A549 (cell line): ENCODE results near the gene TMEM59L. TPM values are rescaled to one million over a fixed set of nuclear protein-coding genes. Genes with fewer than 3 reads are reported as not detected.
A peak's percentile ranks its signal among the peaks of the same experiment; 100 is the strongest.

ENCODE experiments used
- ATAC-seq, 2 experiments: fragments of 200-7000 bp in 1 of 2; fragments of >200 bp in 1 of 2; cut with Nextera tagmentation in 1 of 2; cut with Tn5 transposase in 1 of 2; 3 replicates each; pipeline versions ENCODE4 v1.8.0 to v1.9.1; 2018 to 2020; ENCODE audit warnings: mild to moderate bottlenecking in 1 of 2, moderate library complexity in 1 of 2
- CTCF ChIA-PET: fragments of 300-600 bp; sonication (Branson Sonifier 250); formaldehyde crosslinking; extraction: SDS; loops from one replicate; lab custom pipeline; 2021; ENCODE audit warnings: antibody characterized with exemption, inconsistent platforms; lab: Yijun Ruan, JAX
- POLR2A ChIA-PET: fragments of 350-600 bp; formaldehyde crosslinking; extraction: SDS; loops from one replicate; lab custom pipeline; 2021; ENCODE audit warnings: antibody characterized with exemption, inconsistent platforms; lab: Yijun Ruan, JAX
- DNase-seq, 2 experiments: peaks; one replicate each; pipeline versions ENCODE4 v3.0.0 to v3.0.0-alpha.2; 2011 to 2016; ENCODE audit warnings: low read depth in 1 of 2, low spot score in 1 of 2
- FAIRE-seq: peaks from 2 replicates; lab custom pipeline; 2011; peaks lifted over from hg19 to GRCh38; lab: Jason Lieb, UNC
- H3K27ac ChIP-seq, 2 experiments: fragments of >200 bp; sonication (Bioruptor Twin); formaldehyde crosslinking; 3 replicates each; pipeline ENCODE4 v1.5.1; 2016 to 2017
- H3K4me1 ChIP-seq: fragments of >200 bp; sonication (Bioruptor Twin); formaldehyde crosslinking; 3 replicates; pipeline ENCODE4 v1.6.1; 2016
- H3K4me2 ChIP-seq: fragments of >200 bp; sonication (Bioruptor Twin); formaldehyde crosslinking; 3 replicates; pipeline ENCODE4 v1.6.1; 2016
- H3K4me3 ChIP-seq: fragments of >200 bp; sonication (Bioruptor Twin); formaldehyde crosslinking; 3 replicates; pipeline ENCODE4 v1.5.1; 2016
- H3K9me3 ChIP-seq: fragments of >200 bp; sonication (Bioruptor Twin); formaldehyde crosslinking; 3 replicates; pipeline ENCODE4 v1.6.1; 2016
- BHLHE40 ChIP-seq: IDR thresholded peaks from 2 replicates; pipeline ENCODE4 v1.6.1; 2012; ENCODE audit warnings: low read depth, low read length, inconsistent platforms
- CBX8 ChIP-seq: fragments of 200-600 bp; sonication (generic); IDR thresholded peaks from 2 replicates; pipeline ENCODE4 v1.6.1; 2016
- CHD4 ChIP-seq: fragments of 200-600 bp; sonication (generic); IDR thresholded peaks from 2 replicates; pipeline ENCODE4 v1.6.1; 2016; ENCODE audit warnings: antibody characterized with exemption, mild to moderate bottlenecking, borderline replicate concordance
- EP300 ChIP-seq, 2 experiments: fragments of >200 bp; sonication (Bioruptor Twin); formaldehyde crosslinking; IDR thresholded peaks; 2 replicates in 1 of 2; 3 replicates in 1 of 2; pipeline ENCODE4 v1.6.1; 2016 to 2017
- FOSB ChIP-seq: fragments of 250-450 bp; sonication (Bioruptor Pico); IDR thresholded peaks from 2 replicates; pipeline ENCODE4 v1.5.0; 2020; ENCODE audit warnings: mild to moderate bottlenecking, moderate library complexity
- HOXB13 ChIP-seq: fragments of 250-450 bp; sonication (Bioruptor Pico); IDR thresholded peaks from 2 replicates; pipeline ENCODE4 v1.5.0; 2020; ENCODE audit warnings: low read depth, mild to moderate bottlenecking, moderate library complexity
- TFCP2L1 ChIP-seq: fragments of 250-450 bp; sonication (Bioruptor Pico); IDR thresholded peaks from 2 replicates; pipeline ENCODE4 v1.5.0; 2021; ENCODE audit warnings: mild to moderate bottlenecking
- WGBS: methylation state at CpG from one replicate; pipeline ENCODE4 v1.1.6; 2017; ENCODE audit errors: missing lambda C conversion rate; 5-methylcytosine and 5-hydroxymethylcytosine counted together
- polyA plus RNA-seq, 4 experiments: library from polyadenylated mRNA; depleted of rRNA in 3 of 4; stranded (reverse); fragments of >200 nt; fragmentation: RNase III in 1 of 4; extraction: RNeasy Plus Mini Kit Qiagen cat#74134 plus additional on column Dnase treatment in 1 of 4; gene quantifications; 2 replicates in 3 of 4; 3 replicates in 1 of 4; pipeline ENCODE4 v1.2.3, GENCODE V29; 2011 to 2017
- TF ChIP-seq, protein P1 (sequence below): fragments of 250-450 bp; sonication (Bioruptor Pico); IDR thresholded peaks from 2 replicates; pipeline ENCODE4 v1.5.0; 2020; ENCODE audit warnings: low read depth, mild to moderate bottlenecking, moderate library complexity
- TF ChIP-seq, protein P2 (sequence below): fragments of 450-650 bp; IDR thresholded peaks from 2 replicates; pipeline ENCODE4 v1.6.1; 2014; ENCODE audit warnings: antibody characterized with exemption
- TF ChIP-seq, protein P3 (sequence below): fragments of >200 bp; sonication (Bioruptor Twin); formaldehyde crosslinking; IDR thresholded peaks from 3 replicates; pipeline ENCODE4 v1.5.1; 2016
- TF ChIP-seq, protein P4 (sequence below): IDR thresholded peaks from 2 replicates; pipeline ENCODE4 v1.6.1; 2012; ENCODE audit warnings: low read depth, borderline replicate concordance
- TF ChIP-seq, protein P5 (sequence below): fragments of >200 bp; sonication (Bioruptor Twin); formaldehyde crosslinking; IDR thresholded peaks from 2 replicates; pipeline ENCODE4 v1.6.1; 2016
- TF ChIP-seq, protein P6 (sequence below): IDR thresholded peaks from 2 replicates; pipeline ENCODE4 v1.6.1; 2012

TMEM59L gene
- polyA plus RNA-seq, 2 of the 4 experiments (the other 2 are of a cell fraction): 0.94 to 4.6 TPM

DNA sequence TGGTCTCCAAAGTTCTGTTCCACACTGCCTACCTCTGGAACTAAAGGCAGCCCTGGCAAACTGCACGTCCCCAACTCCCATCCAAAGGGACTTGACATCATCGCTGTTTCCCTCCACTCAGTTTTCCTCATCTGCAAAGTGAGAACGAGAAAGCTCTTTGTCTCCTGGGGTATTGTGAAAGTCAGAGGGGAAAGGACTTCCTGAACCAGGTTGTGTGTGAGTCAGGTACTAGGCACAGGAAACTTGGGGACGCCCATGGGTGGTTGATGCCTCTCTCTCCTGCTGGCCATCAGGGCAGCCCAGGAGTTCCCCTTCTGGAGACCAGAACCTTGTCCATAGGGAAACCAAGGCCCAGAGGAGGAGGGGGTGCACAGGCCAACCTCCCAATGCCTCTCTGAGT, 10.8 kb upstream of the TMEM59L start (continued):
- TF ChIP-seq CHD4: no peak
- TF ChIP-seq, protein P1, sequence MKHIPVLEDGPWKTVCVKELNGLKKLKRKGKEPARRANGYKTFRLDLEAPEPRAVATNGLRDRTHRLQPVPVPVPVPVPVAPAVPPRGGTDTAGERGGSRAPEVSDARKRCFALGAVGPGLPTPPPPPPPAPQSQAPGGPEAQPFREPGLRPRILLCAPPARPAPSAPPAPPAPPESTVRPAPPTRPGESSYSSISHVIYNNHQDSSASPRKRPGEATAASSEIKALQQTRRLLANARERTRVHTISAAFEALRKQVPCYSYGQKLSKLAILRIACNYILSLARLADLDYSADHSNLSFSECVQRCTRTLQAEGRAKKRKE (CRISPR knock-in tag): no peak
- TF ChIP-seq BHLHE40: no peak
- no peak for TF ChIP-seq EP300 (IDR thresholded peaks at IDR 0.05)
- TF ChIP-seq, protein P2, sequence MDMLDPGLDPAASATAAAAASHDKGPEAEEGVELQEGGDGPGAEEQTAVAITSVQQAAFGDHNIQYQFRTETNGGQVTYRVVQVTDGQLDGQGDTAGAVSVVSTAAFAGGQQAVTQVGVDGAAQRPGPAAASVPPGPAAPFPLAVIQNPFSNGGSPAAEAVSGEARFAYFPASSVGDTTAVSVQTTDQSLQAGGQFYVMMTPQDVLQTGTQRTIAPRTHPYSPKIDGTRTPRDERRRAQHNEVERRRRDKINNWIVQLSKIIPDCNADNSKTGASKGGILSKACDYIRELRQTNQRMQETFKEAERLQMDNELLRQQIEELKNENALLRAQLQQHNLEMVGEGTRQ: no peak
- TF ChIP-seq, protein P3, sequence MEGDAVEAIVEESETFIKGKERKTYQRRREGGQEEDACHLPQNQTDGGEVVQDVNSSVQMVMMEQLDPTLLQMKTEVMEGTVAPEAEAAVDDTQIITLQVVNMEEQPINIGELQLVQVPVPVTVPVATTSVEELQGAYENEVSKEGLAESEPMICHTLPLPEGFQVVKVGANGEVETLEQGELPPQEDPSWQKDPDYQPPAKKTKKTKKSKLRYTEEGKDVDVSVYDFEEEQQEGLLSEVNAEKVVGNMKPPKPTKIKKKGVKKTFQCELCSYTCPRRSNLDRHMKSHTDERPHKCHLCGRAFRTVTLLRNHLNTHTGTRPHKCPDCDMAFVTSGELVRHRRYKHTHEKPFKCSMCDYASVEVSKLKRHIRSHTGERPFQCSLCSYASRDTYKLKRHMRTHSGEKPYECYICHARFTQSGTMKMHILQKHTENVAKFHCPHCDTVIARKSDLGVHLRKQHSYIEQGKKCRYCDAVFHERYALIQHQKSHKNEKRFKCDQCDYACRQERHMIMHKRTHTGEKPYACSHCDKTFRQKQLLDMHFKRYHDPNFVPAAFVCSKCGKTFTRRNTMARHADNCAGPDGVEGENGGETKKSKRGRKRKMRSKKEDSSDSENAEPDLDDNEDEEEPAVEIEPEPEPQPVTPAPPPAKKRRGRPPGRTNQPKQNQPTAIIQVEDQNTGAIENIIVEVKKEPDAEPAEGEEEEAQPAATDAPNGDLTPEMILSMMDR: no peak
- TF ChIP-seq HOXB13 (CRISPR knock-in tag): no peak
- TF ChIP-seq, protein P4, sequence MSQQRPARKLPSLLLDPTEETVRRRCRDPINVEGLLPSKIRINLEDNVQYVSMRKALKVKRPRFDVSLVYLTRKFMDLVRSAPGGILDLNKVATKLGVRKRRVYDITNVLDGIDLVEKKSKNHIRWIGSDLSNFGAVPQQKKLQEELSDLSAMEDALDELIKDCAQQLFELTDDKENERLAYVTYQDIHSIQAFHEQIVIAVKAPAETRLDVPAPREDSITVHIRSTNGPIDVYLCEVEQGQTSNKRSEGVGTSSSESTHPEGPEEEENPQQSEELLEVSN: no peak
- no peak for TF ChIP-seq CBX8
- TF ChIP-seq, all 56 proteins: peak for 0

DNA sequence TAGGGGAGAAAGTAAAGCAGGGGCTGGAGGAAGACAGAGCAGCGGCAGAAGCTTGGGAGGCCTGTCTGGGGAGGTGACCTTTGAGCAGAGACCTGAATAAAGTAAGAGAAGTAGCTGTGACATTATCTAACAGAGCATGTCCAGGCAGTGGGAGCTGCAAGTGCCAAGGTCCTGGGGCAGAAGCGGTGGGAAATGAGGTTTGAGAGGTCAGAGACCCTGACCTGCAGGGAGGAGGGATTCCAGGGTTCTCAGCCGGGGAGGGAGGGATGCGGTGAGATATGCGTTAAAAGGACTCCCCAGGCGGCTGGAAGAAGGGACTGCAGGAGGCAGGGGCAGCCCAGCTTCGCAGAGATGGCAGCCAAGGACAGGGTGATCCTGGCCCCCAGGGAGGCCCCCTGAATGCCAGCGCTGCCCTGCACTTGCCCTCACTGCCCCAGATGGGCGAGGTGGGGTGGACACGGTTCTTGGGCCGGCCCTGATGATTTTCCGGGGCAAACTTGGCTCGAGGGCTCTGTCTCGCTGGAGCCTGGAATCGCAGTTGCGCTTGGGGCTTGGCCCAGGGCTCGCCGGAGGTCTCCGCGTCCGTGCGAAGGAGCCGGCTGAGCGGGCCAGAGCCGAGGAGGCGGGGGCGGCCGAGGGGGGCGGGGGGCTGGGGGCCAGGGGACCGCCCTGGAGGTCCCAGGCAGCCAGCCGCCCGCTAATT, 9.3 kb upstream of the TMEM59L start:
- ATAC-seq: peak; percentile 65 to 85; a peak in 5 of 6 replicates
- CTCF ChIA-PET: interaction anchor here (0.8 to 2.4 kb wide), 7 partner anchors 9 to 264 kb away, joined by 3 to 11 read pairs (median 4); partner anchors contain the start of gene REX1BD

DNA sequence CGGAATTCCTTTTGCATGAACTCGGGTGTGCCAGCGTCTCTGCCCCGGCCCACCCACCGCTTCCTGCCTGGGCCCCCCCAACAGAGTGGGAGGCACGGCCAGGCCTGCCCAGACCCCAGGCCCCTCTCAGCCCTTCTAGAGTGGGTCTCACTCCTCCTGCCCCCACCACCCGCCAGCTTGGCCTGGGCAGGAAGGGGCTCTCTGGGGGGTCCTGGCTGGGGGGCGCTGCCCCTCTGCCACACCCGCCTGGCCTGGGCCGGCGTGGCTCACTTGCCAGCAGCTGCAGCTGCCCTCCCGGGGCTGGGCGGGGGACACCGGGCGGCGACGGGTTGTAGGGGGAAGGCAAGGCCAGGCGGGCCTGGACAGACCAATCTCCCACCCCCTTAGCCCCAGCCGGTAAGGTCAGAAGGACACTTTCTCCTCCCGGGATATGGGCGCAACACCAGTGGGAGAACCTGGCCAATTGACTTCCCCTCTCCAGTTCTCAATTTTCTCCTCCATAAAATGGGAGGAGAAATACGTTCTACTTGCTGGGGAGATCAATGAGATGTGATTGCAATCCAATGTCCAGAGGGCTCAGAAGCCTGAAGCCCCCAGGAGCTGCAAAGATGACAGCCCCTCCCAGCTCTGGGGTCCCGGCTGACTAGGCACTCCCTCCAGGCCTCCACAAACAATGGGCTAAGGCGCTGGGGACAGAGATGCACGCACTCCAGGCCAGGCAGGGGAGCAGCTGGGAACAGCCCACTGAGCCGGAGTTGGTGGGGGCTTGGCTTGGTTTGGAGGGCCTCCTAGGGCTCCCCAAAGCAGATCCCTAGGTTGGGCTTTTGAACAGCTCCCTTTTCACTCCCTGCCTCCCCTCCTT, 8.5 kb upstream of the TMEM59L start:
- DNase-seq (no peak), ATAC-seq (no peak), FAIRE-seq (no peak)
- Histone ChIP-seq H3K4me1 (peaks cover 14% of the 10 kb centered on the region; the same call in 2 of the 3 replicates), H3K9me3 (no peaks in the 10 kb centered on the region), H3K4me3 (no peak overlapping the region), H3K27ac (no peak overlapping the region), H3K4me2 (no peak overlapping the region)
- CTCF ChIA-PET: interaction anchor here (0.8 to 2.4 kb wide), 5 partner anchors 10 to 153 kb away, joined by 3 to 11 read pairs (median 4); partner anchors contain the start of gene REX1BD
- TF ChIP-seq FOSB (CRISPR knock-in tag): no peak
- TF ChIP-seq, protein P5, sequence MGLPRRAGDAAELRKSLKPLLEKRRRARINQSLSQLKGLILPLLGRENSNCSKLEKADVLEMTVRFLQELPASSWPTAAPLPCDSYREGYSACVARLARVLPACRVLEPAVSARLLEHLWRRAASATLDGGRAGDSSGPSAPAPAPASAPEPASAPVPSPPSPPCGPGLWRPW: no peak
- TF ChIP-seq, protein P6, sequence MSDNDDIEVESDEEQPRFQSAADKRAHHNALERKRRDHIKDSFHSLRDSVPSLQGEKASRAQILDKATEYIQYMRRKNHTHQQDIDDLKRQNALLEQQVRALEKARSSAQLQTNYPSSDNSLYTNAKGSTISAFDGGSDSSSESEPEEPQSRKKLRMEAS: no peak
- WGBS: 75% methylated on average over 8 of the region's 26 CpGs
- POLR2A ChIA-PET: no interaction called here

More for the DNA sequence above, 9.3 kb upstream of the TMEM59L start:
- WGBS: 31% methylated on average over 6 of the region's 32 CpGs
- no peak overlapping the region for H3K4me3 ChIP-seq
- peaks cover 14% of the 10 kb centered on the region; the same call in 2 of the 3 replicates for H3K4me1 ChIP-seq
- H3K9me3 ChIP-seq: no peaks in the 10 kb centered on the region
- H3K4me2 ChIP-seq: no peak overlapping the region
- H3K27ac ChIP-seq: no peak overlapping the region; a peak in 1 of 6 replicates
- FAIRE-seq: no peak
- peak in 1 of 2 experiments; percentile 38 for DNase-seq
- no peak for TF ChIP-seq TFCP2L1 (CRISPR knock-in tag)
- TF ChIP-seq, protein P3: peak; percentile 10; the same call in 1 of the 3 replicates
- POLR2A ChIA-PET: no interaction called here
